Suppressor macrophage treated with lipopolysaccharide for 4 hours (primary cell): Measurements from ENCODE around the gene PTCD3.

Experiments used
- DNase-seq: peaks from one replicate; pipeline ENCODE4 v3.0.0-alpha.2; 2020

PTCD3 gene

GRCh38 chr2:86105969-86106945 is at the start of gene PTCD3:
PTCD3 (plus strand) TSS chr2:86106235; CDS start chr2:86106248, 13 bp downstream.
- peak; percentile 97 for DNase-seq

- no peak for DNase-seq
These were observed 49.3 kb upstream of the PTCD3 start for GRCh38 chr2:86056590-86057331.

GRCh38 chr2:86062043-86062442 is 44.0 kb upstream of the PTCD3 start:
- DNase-seq = no peak

- no peak for DNase-seq
These were observed 42.0 kb upstream of the PTCD3 start for GRCh38 chr2:86064006-86064405.

- no peak for DNase-seq
These were observed 40.5 kb upstream of the PTCD3 start for GRCh38 chr2:86065512-86065911.

GRCh38 chr2:86066007-86066578 is 39.9 kb upstream of the PTCD3 start:
- DNase-seq = no peak

GRCh38 chr2:86066915-86067314 is 39.1 kb upstream of the PTCD3 start:
- no peak for DNase-seq

GRCh38 chr2:86068136-86068588 is 37.9 kb upstream of the PTCD3 start:
- DNase-seq = peak; percentile 17

- no peak for DNase-seq
These were observed 37.4 kb upstream of the PTCD3 start for GRCh38 chr2:86068648-86069047.

- no peak for DNase-seq
These were observed 36.8 kb upstream of the PTCD3 start for GRCh38 chr2:86069091-86069685.

GRCh38 chr2:86069783-86070339 is 36.2 kb upstream of the PTCD3 start:
- DNase-seq = no peak

GRCh38 chr2:86070868-86071267 is 35.2 kb upstream of the PTCD3 start:
- no peak for DNase-seq

GRCh38 chr2:86072271-86072858 is 33.7 kb upstream of the PTCD3 start:
- DNase-seq = peak; percentile 60

GRCh38 chr2:86073225-86073624 is 32.8 kb upstream of the PTCD3 start:
- DNase-seq = no peak

GRCh38 chr2:86074256-86074655 is 31.8 kb upstream of the PTCD3 start:
- DNase-seq = no peak

- DNase-seq = no peak
These were observed 31.2 kb upstream of the PTCD3 start for GRCh38 chr2:86074811-86075210.

GRCh38 chr2:86075886-86076285 is 30.1 kb upstream of the PTCD3 start:
- no peak for DNase-seq

- DNase-seq = peak; percentile 59
These were observed 27.1 kb upstream of the PTCD3 start for GRCh38 chr2:86078774-86079545.

- peak; percentile 79 for DNase-seq
These were observed 25.8 kb upstream of the PTCD3 start for GRCh38 chr2:86079981-86080911.

- DNase-seq = no peak
These were observed 24.3 kb upstream of the PTCD3 start for GRCh38 chr2:86081724-86082123.
